Smooth muscle cell of trachea (primary cell): ENCODE measurements around the gene RELCH. TPM values are rescaled to one million over a fixed set of nuclear protein-coding genes. Genes with fewer than 3 reads are reported as not detected.

Experiments used
- total RNA-seq: library from RNA; depleted of rRNA; stranded (reverse); fragments of >200 nt; gene quantifications from 2 replicates; pipeline ENCODE4 v1.2.1, GENCODE V29; 2014

RELCH gene, protein sequence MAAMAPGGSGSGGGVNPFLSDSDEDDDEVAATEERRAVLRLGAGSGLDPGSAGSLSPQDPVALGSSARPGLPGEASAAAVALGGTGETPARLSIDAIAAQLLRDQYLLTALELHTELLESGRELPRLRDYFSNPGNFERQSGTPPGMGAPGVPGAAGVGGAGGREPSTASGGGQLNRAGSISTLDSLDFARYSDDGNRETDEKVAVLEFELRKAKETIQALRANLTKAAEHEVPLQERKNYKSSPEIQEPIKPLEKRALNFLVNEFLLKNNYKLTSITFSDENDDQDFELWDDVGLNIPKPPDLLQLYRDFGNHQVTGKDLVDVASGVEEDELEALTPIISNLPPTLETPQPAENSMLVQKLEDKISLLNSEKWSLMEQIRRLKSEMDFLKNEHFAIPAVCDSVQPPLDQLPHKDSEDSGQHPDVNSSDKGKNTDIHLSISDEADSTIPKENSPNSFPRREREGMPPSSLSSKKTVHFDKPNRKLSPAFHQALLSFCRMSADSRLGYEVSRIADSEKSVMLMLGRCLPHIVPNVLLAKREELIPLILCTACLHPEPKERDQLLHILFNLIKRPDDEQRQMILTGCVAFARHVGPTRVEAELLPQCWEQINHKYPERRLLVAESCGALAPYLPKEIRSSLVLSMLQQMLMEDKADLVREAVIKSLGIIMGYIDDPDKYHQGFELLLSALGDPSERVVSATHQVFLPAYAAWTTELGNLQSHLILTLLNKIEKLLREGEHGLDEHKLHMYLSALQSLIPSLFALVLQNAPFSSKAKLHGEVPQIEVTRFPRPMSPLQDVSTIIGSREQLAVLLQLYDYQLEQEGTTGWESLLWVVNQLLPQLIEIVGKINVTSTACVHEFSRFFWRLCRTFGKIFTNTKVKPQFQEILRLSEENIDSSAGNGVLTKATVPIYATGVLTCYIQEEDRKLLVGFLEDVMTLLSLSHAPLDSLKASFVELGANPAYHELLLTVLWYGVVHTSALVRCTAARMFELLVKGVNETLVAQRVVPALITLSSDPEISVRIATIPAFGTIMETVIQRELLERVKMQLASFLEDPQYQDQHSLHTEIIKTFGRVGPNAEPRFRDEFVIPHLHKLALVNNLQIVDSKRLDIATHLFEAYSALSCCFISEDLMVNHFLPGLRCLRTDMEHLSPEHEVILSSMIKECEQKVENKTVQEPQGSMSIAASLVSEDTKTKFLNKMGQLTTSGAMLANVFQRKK
- total RNA-seq, result 28.6 and 43.9 TPM in 2 replicates

DNA sequence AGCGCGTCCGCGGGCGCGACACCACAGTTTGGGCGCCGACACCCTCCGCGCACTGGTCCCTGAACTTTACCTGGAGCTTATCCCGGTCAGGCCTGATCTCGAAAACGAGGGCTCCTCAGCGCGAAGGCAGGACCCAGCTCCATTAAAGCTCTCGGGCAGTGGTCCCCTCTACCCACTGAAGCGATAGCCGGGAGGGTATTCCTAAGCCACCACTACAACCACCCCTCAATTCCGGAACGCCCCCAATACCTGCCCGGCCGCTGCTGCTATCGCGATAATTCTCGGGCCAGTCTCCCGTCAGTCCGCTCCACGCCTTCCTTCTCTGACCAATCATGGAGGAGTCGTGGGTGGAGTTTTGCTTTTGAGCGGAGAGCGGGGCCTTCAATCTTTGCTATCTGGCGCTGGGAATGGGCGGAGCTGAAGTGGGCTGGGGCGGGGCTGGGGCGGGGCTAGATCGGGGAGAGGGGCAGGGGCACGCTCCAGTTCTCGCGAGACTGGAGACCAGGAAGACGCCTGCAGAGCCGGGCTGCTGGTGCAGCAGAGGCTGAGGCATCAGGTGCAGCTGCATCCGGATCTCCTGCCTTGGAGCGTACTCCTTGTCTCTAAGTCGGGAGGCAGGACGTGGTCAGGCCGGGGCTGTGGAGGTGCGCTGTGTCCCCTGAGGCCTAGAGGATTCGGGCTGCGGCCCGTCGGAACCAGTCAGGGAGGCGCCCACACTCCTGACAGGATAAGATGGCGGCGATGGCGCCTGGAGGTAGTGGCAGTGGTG lies at the start of gene RELCH, which contains the start of gene PIGN:
TSS of gene RELCH (plus strand) at position 482 of the 769 bp plus-strand sequence. CDS start at position 733, 251 bp downstream.
TSS of gene PIGN (minus strand) at position 283 of the 769 bp plus-strand sequence. CDS start 25,703 bp downstream, outside the sequence.

DNA sequence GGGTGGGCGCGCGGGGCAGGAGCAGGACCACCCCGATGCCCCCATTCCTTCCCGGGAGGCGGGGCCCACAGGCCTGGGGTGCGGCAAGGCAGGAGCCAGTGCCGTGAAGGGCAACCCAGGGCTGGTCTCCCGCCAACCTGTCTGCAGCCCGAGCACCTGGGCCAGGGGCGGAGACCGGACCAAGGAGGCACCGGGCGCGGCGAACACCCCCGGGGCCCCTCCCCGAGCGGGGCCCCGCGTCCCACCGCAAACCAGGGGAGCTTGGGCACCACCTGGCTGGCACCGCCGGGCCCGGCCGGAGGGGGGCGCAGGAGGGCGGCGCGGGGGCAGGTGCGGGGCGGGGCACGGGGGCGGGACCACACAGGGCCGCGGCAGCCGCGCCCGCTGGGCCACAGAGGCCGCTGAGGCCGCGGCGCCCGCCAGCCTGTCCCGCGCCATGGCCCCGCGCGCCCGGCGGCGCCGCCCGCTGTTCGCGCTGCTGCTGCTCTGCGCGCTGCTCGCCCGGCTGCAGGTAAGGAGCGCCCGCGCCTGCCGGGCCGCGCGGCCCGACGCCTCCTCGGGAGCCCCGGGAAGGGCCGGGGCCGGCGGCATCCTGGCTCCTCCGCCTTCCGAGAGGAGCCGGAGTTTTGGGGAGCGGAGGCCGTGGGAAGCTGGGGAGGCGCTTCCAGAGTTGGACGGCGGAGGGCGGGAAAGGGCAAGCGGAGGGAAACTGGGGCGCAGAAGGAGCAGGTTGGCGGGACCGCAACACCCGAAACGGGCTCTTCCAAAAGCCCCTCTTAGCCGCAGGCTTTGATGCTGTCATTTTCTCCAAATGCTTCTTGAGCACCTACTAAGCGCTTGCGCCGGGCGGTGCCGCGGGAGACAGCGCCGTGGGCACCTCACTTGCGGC lies 138.1 kb downstream of the RELCH start, which contains the start of gene TNFRSF11A:
TSS of gene TNFRSF11A (plus strand) at position 394 of the 889 bp plus-strand sequence. CDS start at position 437, 43 bp downstream.

Other genes with a start within 250 kb of the RELCH start
- gene PIGN, start 199 bp upstream of the RELCH start, total RNA-seq, result 41.8 and 58.9 TPM in 2 replicates
- 0.66 and 0.73 TPM in 2 replicates for gene TNFRSF11A, start 138.1 kb downstream of the RELCH start, total RNA-seq